Activated T-cell treated with anti-CD3 and anti-CD28 coated beads, Interleukin-2, amount 50 U/mL, for 1 hour (primary cell): Measurements from ENCODE around the gene TSBP1.

Experiments used
- DNase-seq: peaks from one replicate; pipeline ENCODE4 v3.0.0-alpha.2; 2020

The TSBP1 gene, protein sequence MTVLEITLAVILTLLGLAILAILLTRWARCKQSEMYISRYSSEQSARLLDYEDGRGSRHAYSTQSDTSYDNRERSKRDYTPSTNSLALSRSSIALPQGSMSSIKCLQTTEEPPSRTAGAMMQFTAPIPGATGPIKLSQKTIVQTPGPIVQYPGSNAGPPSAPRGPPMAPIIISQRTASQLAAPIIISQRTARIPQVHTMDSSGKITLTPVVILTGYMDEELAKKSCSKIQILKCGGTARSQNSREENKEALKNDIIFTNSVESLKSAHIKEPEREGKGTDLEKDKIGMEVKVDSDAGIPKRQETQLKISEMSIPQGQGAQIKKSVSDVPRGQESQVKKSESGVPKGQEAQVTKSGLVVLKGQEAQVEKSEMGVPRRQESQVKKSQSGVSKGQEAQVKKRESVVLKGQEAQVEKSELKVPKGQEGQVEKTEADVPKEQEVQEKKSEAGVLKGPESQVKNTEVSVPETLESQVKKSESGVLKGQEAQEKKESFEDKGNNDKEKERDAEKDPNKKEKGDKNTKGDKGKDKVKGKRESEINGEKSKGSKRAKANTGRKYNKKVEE

DNA sequence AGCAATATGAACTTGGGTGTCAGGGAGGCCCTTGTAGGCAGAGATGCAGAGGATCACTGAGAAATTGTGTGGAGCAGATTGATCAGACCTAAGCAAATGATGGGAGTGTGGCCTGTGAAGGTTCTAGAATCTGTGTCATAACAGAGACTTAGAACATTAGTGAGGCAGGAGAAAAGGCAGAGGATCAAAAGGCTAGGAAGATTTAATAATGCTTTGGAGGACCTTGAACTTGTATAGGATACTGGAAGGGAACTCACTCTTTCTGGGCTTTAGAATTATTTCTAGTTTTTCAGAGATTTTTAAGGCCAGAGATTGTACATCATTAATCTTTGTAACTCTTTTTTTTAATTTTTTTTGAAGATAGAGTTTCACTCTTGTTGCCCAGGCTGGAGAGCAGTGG is at the start of gene TSBP1:
TSS of gene TSBP1 (minus strand) at position 101 of the 400 bp plus-strand sequence. CDS start 197 bp downstream, outside the sequence.
- DNase-seq = no peak

DNA sequence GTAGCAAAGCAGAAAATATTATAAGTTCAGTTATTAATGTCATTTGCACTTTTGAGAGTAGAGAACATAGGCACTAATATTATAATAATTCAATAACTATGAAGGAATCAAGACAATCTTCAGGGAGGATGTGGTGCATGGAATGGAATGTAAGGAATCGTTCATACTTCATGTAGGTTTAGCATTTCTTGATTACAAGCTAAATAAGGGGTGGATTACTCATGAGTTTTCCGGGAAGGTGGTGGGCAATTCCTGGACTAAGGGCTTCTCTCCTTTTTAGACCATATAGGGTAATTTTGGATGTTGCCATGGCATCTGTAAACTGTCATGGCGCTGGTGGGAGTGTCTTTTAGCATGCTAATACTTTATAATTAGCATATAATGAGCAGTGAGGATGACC is 44.3 kb upstream of the TSBP1 start:
- DNase-seq = no peak

DNA sequence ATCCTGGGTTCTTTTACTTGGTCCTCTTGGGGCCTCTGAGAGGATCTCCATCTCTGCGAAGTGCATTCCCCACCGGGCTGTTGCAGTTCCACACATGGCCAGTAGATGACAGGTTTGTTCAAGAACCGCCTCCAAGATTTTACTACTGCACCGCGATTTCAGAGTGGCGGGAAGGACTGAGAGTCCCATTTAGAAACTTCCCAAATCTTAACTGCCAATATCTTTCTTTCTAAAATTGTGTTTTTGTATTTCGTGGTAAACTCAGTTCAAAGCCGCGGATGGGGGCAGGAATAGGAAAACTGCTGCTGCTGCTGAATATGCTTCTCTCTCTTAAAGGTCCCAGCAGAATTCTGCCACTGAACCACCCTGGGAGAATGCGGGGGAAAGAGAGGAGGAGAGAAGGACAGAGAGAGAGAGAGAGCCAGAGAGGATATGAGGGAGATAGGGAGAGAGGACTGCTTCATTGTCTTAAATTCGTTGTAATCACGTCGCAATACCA is 43.9 kb upstream of the TSBP1 start:
- DNase-seq = peak; percentile 78

DNA sequence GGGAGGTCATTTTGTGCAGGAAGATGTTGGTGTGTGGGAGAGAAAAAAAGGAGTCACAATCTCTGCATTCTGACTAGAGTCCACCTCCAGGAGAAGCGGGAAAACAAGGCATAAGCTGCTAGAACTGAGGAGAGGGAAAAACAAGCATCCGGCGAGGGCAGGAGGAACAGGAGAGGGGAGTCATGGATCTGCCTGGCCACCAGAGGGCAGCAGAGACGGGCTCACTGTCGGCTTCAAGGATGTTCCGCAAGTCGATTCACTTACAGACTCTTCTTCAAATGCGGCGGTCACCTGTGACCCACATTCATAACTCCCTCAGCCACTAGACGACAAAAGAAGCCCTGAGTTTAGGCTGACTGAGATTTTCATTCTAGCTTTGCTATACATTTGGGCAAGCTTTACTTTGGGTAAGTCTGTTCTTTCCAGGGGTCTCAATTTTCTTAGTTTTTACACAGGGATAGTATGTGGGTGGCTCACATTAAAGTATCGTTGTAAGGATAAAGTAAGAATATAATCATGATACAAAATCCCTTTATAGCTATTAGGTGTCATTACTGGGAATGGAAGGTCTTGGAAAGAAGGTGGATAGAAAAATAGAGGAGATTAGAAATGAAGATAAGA is 41.8 kb upstream of the TSBP1 start:
- DNase-seq = peak; percentile 84

DNA sequence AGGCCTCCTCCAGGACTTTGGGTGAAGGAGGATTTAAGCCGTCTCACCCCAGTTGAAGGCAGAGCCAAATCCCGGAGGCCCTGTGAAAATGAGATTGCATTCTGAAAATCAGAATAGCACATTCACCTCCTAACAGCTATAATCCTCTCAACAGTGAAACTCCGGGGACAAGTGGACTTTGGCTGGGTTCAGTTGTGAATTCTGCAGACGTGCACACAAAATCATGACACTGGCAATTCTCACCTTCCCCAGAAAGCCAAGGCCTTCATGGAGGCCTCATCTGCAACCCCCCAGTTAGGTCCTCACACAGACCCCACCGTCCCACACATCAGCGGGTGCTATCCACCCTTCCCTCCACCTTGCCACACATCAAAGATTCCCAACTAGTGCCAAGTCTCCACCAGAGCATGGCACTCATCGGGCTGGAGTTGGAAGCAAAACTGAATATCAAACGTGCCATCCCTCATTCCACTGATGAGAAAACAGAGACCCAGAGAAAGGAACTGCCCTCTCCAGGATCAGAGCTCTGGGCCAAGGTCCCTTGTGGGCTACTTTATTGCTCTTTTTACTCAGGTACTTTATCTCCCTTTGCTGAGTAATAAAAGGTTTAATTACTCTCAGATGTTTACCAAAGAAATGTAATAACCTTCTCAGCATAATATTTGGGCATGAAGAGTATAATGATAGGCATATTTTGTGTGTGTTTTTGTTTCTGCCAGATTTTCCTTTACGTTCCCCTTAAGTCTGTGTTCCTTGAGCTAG is 40.0 kb upstream of the TSBP1 start:
- no peak for DNase-seq

DNA sequence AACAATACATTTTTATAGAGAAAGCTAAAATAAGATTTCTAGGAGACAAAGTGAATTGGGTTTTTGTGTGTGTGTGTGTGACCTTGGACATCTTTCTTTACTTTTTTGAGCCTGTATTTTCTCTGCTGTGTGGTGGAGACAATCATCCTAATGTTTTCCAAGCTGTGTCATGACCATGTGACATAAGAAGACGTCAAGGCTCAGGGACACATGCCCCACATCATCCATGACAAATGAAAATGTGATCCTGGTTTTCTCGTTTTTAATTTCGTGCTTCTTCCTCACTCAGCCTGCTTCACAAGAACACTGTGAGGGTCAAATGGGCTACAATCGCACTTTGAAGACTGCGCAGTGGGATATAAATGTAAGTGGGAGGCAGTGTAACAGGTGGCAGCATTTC is 39.2 kb upstream of the TSBP1 start:
- no peak for DNase-seq

DNA sequence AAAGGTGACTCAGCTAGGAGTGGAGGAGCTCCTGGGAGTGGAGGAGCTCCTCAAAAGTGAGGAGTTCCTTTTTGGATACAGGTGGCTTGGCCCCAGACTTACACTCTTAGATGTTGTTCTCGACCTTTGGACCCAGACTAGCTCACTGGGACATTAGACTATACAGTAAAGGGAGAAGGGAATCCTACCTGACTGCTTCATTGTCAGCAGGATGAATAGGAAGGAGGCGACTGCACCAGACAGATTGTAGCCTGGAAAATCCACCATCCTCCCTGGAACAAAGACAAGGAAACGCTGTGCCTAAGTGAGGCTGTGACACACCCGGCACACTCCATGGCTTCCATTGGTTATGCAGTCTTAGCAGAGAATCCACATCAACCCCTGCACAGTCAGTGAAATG is 35.2 kb upstream of the TSBP1 start, which contains the start of gene BTNL2:
TSS of gene BTNL2 (minus strand) at position 325 of the 400 bp plus-strand sequence. CDS start at position 267, 58 bp downstream.
- DNase-seq = no peak

DNA sequence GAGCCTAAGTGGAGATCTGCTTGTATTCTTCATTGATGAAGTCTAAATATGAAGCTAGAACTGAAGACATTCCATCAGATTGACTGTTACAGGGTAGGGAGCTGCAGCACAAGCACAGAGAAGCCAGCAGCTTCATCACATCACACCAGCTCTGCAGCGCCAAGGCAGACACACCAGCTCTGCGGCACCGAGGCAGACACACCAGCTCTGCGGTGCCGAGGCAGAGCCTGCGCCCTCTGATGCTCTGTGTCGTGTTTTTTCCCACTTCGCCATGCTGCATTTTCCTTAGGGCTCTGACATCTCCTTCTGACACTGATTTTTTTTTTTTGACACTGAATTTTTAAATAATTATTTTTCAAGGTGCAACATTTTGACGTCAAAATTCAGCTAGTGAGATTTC is 34.5 kb upstream of the TSBP1 start:
- DNase-seq = no peak

DNA sequence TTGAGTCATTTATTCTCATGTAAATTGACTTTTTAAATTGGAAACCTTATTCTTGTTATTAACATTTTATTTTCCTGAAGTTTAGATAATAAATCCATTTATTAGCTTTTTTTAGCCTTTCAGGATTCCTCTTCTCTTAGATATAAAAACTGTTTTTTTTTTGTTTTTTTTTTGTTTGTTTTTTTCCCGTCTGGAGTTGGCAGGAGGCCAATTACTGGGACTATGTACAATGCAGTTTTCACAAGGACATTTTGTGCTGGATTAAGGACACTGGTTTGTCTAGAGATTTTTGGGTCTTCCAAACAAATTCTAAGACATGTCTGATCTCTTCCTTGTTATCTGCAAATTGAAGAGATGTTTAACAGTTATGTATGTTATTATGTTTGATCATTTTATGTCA is 34.0 kb upstream of the TSBP1 start:
- no peak for DNase-seq

DNA sequence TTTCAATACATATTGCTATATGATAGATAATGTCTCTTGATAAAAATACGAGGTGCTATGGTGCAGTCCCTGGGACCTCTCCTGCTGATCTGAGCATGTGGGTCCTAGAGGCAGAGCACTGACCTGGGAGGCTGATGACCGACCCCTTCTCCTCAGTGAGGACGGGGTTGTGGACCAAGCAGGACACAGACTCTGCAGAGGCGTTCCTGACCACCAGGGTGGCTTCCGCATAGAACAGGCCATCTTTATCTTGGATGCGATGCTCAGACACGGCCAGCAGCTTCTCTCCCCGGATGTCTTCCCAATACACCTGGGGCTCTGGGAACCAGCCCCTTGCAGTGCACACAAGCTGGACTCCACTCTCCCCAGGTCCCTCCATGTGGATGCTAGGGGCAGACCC is 31.1 kb upstream of the TSBP1 start:
- no peak for DNase-seq

DNA sequence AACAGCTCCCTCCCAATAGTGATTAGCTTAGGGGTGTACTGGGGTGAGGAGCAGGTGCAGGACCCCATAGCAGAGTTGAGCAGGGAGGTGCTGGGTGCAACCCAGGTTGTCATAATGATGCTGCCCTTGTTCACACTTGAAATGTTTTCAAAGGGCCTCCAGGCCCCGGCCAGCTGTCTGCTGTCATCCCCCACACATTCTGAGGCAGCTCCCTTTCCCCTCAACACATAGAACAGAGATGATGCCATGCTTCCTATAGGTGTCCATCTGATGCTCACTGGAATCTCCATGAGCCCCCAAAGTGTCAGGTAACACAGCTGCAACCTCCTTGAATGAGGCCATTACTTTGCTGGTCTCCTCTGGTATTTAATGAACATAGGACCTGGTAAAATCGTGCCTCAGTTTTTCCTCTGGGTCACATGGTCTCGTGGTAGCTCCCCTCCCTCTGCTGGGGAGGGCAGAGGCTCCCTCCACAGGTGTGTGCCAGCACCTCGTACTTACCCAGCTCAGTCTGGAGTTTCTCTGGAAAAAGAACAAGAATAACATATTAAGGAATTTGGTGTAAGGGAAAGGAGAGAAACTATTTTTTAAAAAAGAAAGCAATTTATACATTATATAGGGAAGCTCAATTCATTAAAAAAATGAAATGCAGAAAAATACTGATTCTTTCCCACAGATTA is 29.7 kb upstream of the TSBP1 start:
- DNase-seq = no peak

DNA sequence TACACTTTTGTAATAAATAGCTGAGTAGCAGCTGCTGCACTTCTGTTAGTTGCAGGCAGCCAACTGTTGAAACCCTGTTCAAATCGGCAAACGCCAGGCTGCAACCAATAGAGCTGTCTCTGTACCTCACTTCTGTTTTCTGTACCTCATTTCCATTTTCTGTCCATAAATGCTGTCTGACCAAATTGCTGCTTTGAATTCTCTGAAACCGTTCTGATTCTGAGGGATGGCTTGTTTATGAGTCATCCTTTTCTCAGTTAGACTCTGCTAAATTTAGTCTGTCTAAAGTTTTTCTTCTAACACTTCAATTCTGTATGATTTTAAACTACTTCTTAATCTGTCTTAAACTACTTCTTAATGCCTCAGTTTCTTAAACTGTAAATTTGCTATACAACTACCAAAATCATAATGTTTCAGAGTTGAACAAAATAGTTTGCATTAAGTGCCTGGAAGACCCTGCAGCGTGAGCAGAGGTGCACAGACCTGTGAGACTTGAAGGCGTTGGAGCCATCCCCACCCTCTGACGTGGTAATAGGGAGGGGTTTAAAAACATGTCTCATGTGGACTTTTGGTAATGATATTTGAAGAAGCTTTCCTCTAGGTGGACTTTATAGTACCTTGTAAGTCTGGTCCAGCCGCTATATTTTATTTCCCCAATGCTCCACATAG is 25.7 kb upstream of the TSBP1 start:
- DNase-seq = no peak

DNA sequence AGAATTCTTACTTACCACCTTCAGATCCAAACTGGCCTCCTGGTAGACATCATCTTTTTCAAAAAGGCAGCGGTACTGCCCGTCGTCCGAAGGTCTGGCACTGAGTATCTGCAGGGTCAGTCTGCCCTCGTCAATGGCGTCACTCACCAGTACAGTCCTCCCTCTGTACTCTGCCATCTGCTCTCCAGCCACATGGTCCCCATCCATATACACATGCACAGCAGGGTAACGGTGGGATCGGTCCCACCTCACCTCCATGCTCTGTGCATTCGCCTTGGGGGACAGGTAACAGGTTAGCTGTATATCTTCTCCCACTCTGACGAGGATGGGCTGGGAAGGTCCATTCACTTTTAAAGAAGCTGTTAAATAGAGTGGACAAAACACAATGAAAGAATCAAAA is 24.3 kb upstream of the TSBP1 start:
- no peak for DNase-seq

DNA sequence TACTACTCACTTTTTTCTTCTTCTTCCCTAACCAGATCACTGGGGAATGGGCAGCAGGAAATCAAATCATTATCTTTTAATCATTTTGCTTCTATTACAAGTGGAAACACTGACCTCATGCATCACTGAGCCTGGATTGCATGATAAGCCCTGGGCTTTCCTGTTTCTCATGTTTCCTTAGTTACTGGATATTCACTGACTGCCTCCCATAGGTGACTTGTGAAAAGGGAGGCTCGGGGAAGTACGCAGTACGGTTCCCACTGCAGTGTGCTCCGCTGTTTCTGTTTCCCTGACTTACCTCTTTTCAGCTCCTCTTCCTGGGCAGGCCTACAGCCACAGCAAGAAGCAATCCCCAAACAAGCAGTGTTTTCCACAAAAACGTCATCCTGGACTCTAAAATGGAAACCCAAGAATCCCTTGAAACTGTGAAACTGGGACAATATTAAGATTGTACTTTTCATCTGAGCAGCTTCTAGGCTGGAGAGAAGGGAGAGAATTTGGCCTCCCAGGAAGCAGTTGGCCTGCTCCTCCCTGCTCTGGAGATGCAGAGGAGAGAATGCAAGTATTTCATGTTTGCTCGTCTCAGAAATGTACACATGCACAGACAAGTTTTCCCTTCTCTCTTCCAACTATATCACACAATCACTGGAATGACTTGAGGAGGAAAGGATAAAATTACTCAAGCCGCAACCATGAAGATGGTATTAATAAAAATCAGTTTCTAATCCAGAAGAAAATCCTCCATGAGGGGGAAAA is 22.1 kb upstream of the TSBP1 start:
- no peak for DNase-seq

DNA sequence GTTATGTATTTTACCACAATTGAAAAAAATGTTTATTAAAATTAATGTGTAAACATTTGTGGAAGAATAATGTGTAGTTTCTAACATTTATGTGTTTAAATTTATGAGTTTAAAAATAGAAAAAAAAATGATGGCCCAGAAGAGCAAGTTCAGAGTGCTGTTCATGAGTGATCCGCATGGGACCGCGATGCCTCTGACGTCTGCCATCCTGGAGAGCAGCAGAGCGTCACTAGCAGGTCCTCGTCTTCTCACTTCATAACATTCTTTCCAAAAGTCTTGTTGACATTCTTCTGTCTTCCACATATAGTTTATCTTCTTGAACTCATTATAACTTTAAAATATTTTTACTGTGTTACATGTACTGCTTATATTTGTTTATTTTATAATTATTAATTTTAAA is 19.8 kb upstream of the TSBP1 start:
- no peak for DNase-seq

DNA sequence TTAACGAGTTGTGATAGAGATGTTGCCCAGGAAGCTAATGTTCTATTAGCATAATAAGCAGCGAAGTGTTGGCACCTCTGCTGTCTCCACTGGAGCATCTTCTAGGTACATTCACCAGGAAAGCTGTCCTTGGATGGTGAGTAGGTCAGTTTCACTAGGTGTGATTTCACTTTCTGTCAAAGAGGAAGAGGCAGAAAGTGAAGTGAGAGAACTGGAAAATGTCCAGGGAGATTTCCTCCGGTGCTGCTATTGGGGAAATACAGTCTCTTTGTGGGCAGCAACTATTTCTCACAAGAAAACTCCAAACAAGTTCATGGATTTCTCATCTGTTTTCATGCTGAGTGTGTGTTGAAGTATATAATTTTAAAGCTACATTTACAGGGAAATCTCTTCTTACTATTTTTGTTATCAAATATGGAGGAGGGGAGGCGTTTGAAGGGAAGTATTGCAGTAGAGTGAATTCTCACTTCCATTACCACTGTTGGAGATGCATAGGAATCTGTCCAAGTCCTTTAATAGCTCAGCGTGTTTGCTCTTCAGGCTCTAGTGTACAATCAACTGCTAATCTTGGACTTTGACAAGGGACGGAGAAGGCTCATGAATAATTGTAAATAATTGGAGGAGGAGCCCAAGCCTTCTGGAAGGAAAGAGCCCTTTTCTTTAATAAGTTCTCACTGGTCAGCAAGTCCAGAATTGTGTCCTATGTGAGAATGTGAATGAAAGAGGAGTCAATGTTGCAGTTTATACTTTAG is 16.1 kb upstream of the TSBP1 start:
- no peak for DNase-seq

DNA sequence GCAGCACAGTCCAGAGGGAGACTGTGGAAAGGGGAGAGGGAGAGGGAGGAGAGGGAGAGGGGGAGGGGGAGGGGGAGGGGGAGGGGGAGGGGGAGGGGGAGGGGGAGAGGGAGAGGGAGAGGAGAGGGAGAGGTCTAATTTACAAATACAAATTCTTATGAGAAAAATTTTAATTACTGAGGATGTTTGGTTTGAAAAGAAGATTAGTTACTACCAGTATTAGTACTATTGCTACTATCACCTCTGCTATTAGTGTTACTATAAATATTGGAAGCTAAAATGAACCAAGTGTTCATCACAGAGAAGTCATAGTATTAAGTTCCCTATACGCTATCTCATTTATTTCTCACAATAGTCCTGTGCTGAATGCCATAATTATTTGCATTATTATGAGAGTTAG is 14.3 kb upstream of the TSBP1 start:
- no peak for DNase-seq

DNA sequence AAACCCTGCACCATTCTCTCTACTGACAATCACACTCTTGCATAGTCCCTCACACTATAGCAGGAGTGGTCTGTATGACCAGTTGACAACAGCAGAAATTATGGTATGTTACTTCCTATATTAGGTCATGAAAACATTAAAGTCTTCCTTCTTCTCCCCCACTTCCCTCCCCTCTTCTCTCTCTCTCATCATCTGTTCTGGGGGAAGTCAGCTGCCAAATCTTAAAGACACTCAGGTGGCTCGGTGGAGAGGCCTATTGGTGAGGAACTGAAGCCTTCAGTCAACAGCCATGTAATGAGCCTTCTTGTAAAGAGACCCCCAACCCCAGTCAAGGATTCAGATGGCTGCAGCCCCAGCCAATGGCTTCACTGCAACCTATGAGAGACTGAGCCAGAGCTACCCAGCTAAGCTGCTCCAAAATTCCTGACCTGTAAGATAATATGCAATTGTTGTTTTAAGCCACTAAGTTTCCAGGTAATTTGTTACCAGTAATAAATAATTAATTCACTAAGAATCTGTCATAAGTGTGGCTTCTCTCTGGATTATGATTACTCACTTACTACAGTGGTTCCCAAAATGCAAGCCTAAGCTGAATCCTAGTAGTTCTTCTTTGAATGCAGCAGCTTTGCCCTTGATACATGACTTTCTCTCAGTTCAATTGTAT is 11.2 kb upstream of the TSBP1 start:
- no peak for DNase-seq

DNA sequence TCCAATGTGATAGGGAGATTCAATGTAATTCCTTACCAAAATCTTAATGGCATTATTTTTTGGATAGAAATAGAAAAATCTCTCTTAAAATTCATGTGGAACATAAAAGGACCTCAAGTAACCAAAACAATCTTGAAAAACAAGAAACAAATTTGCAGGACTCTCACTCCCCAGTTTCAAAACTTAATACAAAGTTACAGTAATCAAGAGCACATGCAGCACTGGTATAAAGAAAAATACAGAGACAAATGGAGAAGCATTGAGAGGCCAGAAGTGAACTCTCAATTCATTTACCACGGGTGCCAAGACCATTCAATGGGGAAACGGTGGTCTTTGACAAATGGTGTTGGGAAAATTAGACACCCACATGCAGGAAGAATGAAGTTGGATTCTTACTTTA is 7.8 kb upstream of the TSBP1 start:
- no peak for DNase-seq
